Naive thymus-derived CD4-positive, alpha-beta T cell (primary cell): Measurements from ENCODE around the gene IGSF5. TPM values are rescaled to one million over a fixed set of nuclear protein-coding genes. Genes with fewer than 3 reads are reported as not detected.

Source experiments
- ATAC-seq: fragments of 150-1000 bp; cut with Tn5 transposase; 2 replicates; pipeline ENCODE4 v1.10.0; 2021; ENCODE audit warnings: mild to moderate bottlenecking, moderate library complexity
- CTCF ChIA-PET: fragments of 350-600 bp; sonication (Branson Sonifier 250); formaldehyde crosslinking; loops from one replicate; lab custom pipeline; 2021; ENCODE audit warnings: antibody characterized with exemption; lab: Charles Lee
- POLR2A ChIA-PET: fragments of 350-600 bp; sonication (Branson Sonifier 250); formaldehyde crosslinking; loops from one replicate; lab custom pipeline; 2021; ENCODE audit warnings: antibody characterized with exemption, inconsistent platforms; lab: Charles Lee
- DNase-seq, 9 donors: peaks; one replicate each; pipeline versions ENCODE4 v3.0.0 to v3.0.0-alpha.2; 2020 to 2022; ENCODE audit warnings: mixed read lengths in 1 of 9
- H3K27ac ChIP-seq: one replicate; pipeline ENCODE4 v1.7.0; 2013; ENCODE audit warnings: mild to moderate bottlenecking, low read depth, low read length, moderate library complexity
- H3K27me3 ChIP-seq, 2 donors: one replicate each; pipeline ENCODE4 v1.7.0; 2013; ENCODE audit warnings: low read length in 2 of 2, mild to moderate bottlenecking in 2 of 2, moderate library complexity in 2 of 2; ENCODE audit not compliant: control insufficient read depth in 2 of 2, insufficient read depth in 2 of 2
- H3K36me3 ChIP-seq, 3 experiments: 1 replicate in 2 of 3; 2 replicates in 1 of 3; pipeline ENCODE4 v1.7.0; 2013; ENCODE audit warnings: low read length in 3 of 3, mild to moderate bottlenecking in 3 of 3, moderate library complexity in 1 of 3; ENCODE audit not compliant: insufficient read depth in 3 of 3, control insufficient read depth in 2 of 3
- H3K4me1 ChIP-seq, 2 donors: one replicate each; pipeline ENCODE4 v1.7.0; 2013; ENCODE audit warnings: low read length in 2 of 2, mild to moderate bottlenecking in 2 of 2, moderate library complexity in 1 of 2; ENCODE audit not compliant: control insufficient read depth in 2 of 2, insufficient read depth in 2 of 2
- H3K4me3 ChIP-seq: 2 replicates; pipeline ENCODE4 v1.7.0; 2013; ENCODE audit warnings: mild to moderate bottlenecking, low read length
- H3K9me3 ChIP-seq, 3 experiments: 1 replicate in 2 of 3; 2 replicates in 1 of 3; pipeline ENCODE4 v1.7.0; 2013; ENCODE audit warnings: low read length in 3 of 3; ENCODE audit not compliant: control insufficient read depth in 2 of 3
- H3K27ac Mint-ChIP-seq, 9 donors: one replicate each; pipeline ENCODE4 v1.8.0; 2020 to 2022; ENCODE audit warnings: mixed read lengths in 9 of 9, mild to moderate bottlenecking in 8 of 9, moderate library complexity in 5 of 9, inconsistent platforms in 2 of 9
- H3K27me3 Mint-ChIP-seq, 5 donors: one replicate each; pipeline ENCODE4 v1.8.0; 2021 to 2022; ENCODE audit warnings: mixed read lengths in 5 of 5, mild to moderate bottlenecking in 1 of 5
- H3K36me3 Mint-ChIP-seq, 5 donors: one replicate each; pipeline ENCODE4 v1.8.0; 2020 to 2022; ENCODE audit warnings: mixed read lengths in 5 of 5, mild to moderate bottlenecking in 3 of 5, inconsistent platforms in 1 of 5
- H3K4me1 Mint-ChIP-seq, 7 donors: one replicate each; pipeline ENCODE4 v1.8.0; 2020 to 2022; ENCODE audit warnings: mixed read lengths in 7 of 7, mild to moderate bottlenecking in 3 of 7, inconsistent platforms in 1 of 7
- H3K4me3 Mint-ChIP-seq, 10 donors: one replicate each; pipeline ENCODE4 v1.8.0; 2020 to 2022; ENCODE audit warnings: mild to moderate bottlenecking in 10 of 10, mixed read lengths in 10 of 10, moderate library complexity in 6 of 10, inconsistent platforms in 2 of 10
- H3K9me3 Mint-ChIP-seq, 11 donors: one replicate each; pipeline ENCODE4 v1.8.0; 2020 to 2022; ENCODE audit warnings: mixed read lengths in 11 of 11, mild to moderate bottlenecking in 4 of 11, inconsistent platforms in 1 of 11, moderate library complexity in 1 of 11
- intact Hi-C, 2 donors: fragments of 100-400 bp; cut with micrococcal nuclease; formaldehyde crosslinking; loops; one replicate each; pipeline ENCODE4 v1.15.1; 2023
- polyA plus RNA-seq, 2 donors: library from polyadenylated mRNA; unstranded; fragments of 300-500 nt; fragmentation: Illumina TruSeq; gene quantifications; one replicate each; pipeline ENCODE4 v1.2.3, GENCODE V29; 2021
- total RNA-seq, 6 experiments: library from RNA in 5 of 6; stranded (reverse) in 5 of 6; gene quantifications; 1 replicate in 5 of 6; 2 replicates in 1 of 6; pipeline ENCODE4 v1.2.3 and lab custom pipeline; 2021 to 2026

IGSF5 gene
- total and polyA plus RNA-seq, 7 experiments from 2014 or later = not detected

- Histone ChIP-seq H3K4me3 (no peak overlapping the region), H3K9me3 (no peaks in the 10 kb centered on the region), H3K4me1 (no peaks in the 10 kb centered on the region), H3K27ac (no peak overlapping the region), H3K36me3 (no peaks in the 10 kb centered on the region), H3K27me3 (no peaks in the 10 kb centered on the region)
- ChIA-PET POLR2A (no interaction called here), CTCF (interaction anchor here (0.9 kb wide), 1 partner anchor 13 kb away, joined by 3 read pairs; no protein-coding TSS in a partner anchor)
- no peak for ATAC-seq
- Mint-ChIP-seq H3K9me3 (peaks cover 0 to 10% (median 0%) of the 10 kb centered on the region in 11 donors), H3K27ac (no peak overlapping the region), H3K4me3 (no peak overlapping the region), H3K27me3 (peaks cover 5 to 20% (median 7%) of the 10 kb centered on the region in 5 donors), H3K4me1 (no peaks in the 10 kb centered on the region), H3K36me3 (no peaks in the 10 kb centered on the region)
- intact Hi-C loops = no loop called here
- DNase-seq = no peak
Observed at GRCh38 chr21:39721885-39722284, 23.1 kb upstream of the IGSF5 start.

GRCh38 chr21:39724944-39725343 is 20.0 kb upstream of the IGSF5 start:
- Histone ChIP-seq H3K27ac (no peak overlapping the region), H3K4me3 (no peak overlapping the region), H3K4me1 (no peaks in the 10 kb centered on the region), H3K9me3 (no peaks in the 10 kb centered on the region), H3K27me3 (no peaks in the 10 kb centered on the region), H3K36me3 (no peaks in the 10 kb centered on the region)
- ChIA-PET POLR2A (no interaction called here), CTCF (interaction anchor here (0.6 kb wide), 1 partner anchor 763 kb away, joined by 3 read pairs; no protein-coding TSS in a partner anchor)
- DNase-seq = no peak
- Mint-ChIP-seq H3K4me1 (no peaks in the 10 kb centered on the region), H3K27ac (no peak overlapping the region), H3K9me3 (peaks cover 0 to 10% (median 0%) of the 10 kb centered on the region in 11 donors), H3K4me3 (no peak overlapping the region), H3K36me3 (no peaks in the 10 kb centered on the region), H3K27me3 (peaks cover 0 to 12% (median 7%) of the 10 kb centered on the region in 5 donors)
- ATAC-seq = no peak
- intact Hi-C loops = no loop called here

- ChIA-PET POLR2A (no interaction called here), CTCF (no interaction called here)
- intact Hi-C loops = no loop called here
- peak overlapping the region in 1 of 10 donors; percentile 5 for H3K4me3 Mint-ChIP-seq
- DNase-seq = no peak
- ATAC-seq = no peak
- no peaks in the 10 kb centered on the region for H3K27me3 ChIP-seq
- H3K36me3 Mint-ChIP-seq = no peaks in the 10 kb centered on the region
- no peak overlapping the region for H3K27ac ChIP-seq
- peaks cover 0 to 10% (median 0%) of the 10 kb centered on the region in 11 donors for H3K9me3 Mint-ChIP-seq
- H3K27me3 Mint-ChIP-seq = peaks cover 0 to 12% (median 7%) of the 10 kb centered on the region in 5 donors
- H3K27ac Mint-ChIP-seq = no peak overlapping the region
- no peaks in the 10 kb centered on the region for H3K4me1 Mint-ChIP-seq
- no peaks in the 10 kb centered on the region for H3K36me3 ChIP-seq
- no peaks in the 10 kb centered on the region for H3K9me3 ChIP-seq
- no peaks in the 10 kb centered on the region for H3K4me1 ChIP-seq
- no peak overlapping the region for H3K4me3 ChIP-seq
Observed at GRCh38 chr21:39726133-39726532, 18.9 kb upstream of the IGSF5 start.

GRCh38 chr21:39727401-39728120 is 17.4 kb upstream of the IGSF5 start:
- no peaks in the 10 kb centered on the region for H3K4me1 Mint-ChIP-seq
- H3K9me3 Mint-ChIP-seq = peaks cover 0 to 12% (median 0%) of the 10 kb centered on the region in 11 donors
- Histone ChIP-seq H3K4me1 (no peaks in the 10 kb centered on the region), H3K27me3 (no peaks in the 10 kb centered on the region), H3K4me3 (no peak overlapping the region), H3K36me3 (no peaks in the 10 kb centered on the region), H3K9me3 (no peaks in the 10 kb centered on the region), H3K27ac (no peak overlapping the region)
- no peak overlapping the region for H3K27ac Mint-ChIP-seq
- intact Hi-C loops = no loop called here
- DNase-seq (no peak), ATAC-seq (no peak)
- ChIA-PET POLR2A (no interaction called here), CTCF (no interaction called here)
- H3K27me3 Mint-ChIP-seq = peaks cover 0 to 12% (median 7%) of the 10 kb centered on the region in 5 donors
- no peaks in the 10 kb centered on the region for H3K36me3 Mint-ChIP-seq
- H3K4me3 Mint-ChIP-seq = no peak overlapping the region

GRCh38 chr21:39728341-39728740 is 16.6 kb upstream of the IGSF5 start:
- peaks cover 0 to 12% (median 0%) of the 10 kb centered on the region in 11 donors for H3K9me3 Mint-ChIP-seq
- H3K4me3 Mint-ChIP-seq = no peak overlapping the region
- no peak for DNase-seq
- no peaks in the 10 kb centered on the region for H3K36me3 ChIP-seq
- H3K4me1 ChIP-seq = no peaks in the 10 kb centered on the region
- CTCF ChIA-PET = no interaction called here
- no peaks in the 10 kb centered on the region for H3K36me3 Mint-ChIP-seq
- no peaks in the 10 kb centered on the region for H3K27me3 ChIP-seq
- no peaks in the 10 kb centered on the region for H3K4me1 Mint-ChIP-seq
- H3K27ac Mint-ChIP-seq = no peak overlapping the region
- intact Hi-C loops = no loop called here
- no peak overlapping the region for H3K4me3 ChIP-seq
- ATAC-seq = no peak
- H3K27me3 Mint-ChIP-seq = peaks cover 0 to 12% (median 6%) of the 10 kb centered on the region in 5 donors
- no peak overlapping the region for H3K27ac ChIP-seq
- no peaks in the 10 kb centered on the region for H3K9me3 ChIP-seq
- POLR2A ChIA-PET = no interaction called here

- no peak for DNase-seq
- Mint-ChIP-seq H3K4me3 (no peak overlapping the region), H3K4me1 (no peaks in the 10 kb centered on the region), H3K36me3 (no peaks in the 10 kb centered on the region), H3K27me3 (peaks cover 0 to 15% (median 12%) of the 10 kb centered on the region in 5 donors), H3K27ac (no peak overlapping the region), H3K9me3 (peaks cover 0 to 6% (median 0%) of the 10 kb centered on the region in 11 donors)
- no peaks in the 10 kb centered on the region for H3K27me3 ChIP-seq
- no peaks in the 10 kb centered on the region for H3K9me3 ChIP-seq
- no peaks in the 10 kb centered on the region for H3K36me3 ChIP-seq
- no peaks in the 10 kb centered on the region for H3K4me1 ChIP-seq
- ATAC-seq = no peak
- CTCF ChIA-PET = no interaction called here
- POLR2A ChIA-PET = no interaction called here
- H3K27ac ChIP-seq = no peak overlapping the region
- no peak overlapping the region for H3K4me3 ChIP-seq
- intact Hi-C loops = no loop called here
Observed at GRCh38 chr21:39730418-39731157, 14.4 kb upstream of the IGSF5 start.
